HPDE6-E6E7 (cell line): ENCODE results near the gene TEK.
"Not testable (repeated sequence)": the region's sequence is repeated elsewhere in the genome, so short reads cannot be mapped to it uniquely, and the experiment has no call there.

Source experiments
- DNase-seq: peaks from one replicate; pipeline ENCODE4 v3.0.0; 2011; ENCODE audit warnings: missing footprints; ENCODE audit errors: extremely low spot score

TEK gene

DNA sequence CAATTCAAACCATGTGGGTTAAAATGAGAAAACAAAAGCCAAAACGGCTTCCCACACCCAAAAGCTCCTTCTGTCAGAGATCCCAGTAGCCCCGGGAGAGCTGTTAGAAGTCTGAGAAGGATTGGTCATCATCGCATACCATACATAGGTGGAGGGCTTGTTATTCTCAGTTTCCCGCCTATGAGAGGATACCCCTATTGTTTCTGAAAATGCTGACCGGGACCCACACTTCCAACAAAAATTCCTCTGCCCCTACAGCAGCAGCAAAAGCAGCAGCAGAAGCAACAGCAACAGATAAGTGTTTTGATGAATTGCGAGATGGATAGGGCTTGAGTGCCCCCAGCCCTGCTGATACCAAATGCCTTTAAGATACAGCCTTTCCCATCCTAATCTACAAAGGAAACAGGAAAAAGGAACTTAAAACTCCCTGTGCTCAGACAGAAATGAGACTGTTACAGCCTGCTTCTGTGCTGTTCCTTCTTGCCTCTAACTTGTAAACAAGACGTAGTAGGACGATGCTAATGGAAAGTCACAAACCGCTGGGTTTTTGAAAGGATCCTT lies at the start of gene TEK:
TSS of gene TEK (plus strand) at position 245 of the 561 bp plus-strand sequence. CDS start 366 bp downstream, outside the sequence.
- DNase-seq, result no peak

DNA sequence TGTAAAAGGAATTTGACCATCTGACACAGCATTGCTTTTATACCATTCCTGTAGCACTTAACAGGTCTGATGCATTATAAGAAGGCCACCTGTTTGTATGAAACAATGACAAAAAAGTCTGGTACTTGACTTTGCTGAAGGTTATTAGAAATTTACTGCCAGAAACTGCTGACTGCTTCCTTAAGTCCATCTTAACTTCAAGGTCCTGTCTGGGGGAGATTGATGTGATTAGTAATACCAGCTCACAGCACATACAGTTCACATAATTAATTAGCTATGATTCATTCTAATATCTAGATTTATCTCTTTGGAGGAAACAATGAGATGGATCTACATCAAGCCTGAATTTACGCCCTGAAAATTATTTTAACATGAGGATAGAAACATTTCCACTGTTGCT lies 49.6 kb upstream of the TEK start:
- no peak for DNase-seq

GRCh38 chr9:27059907-27060306 lies 49.1 kb upstream of the TEK start:
- no peak for DNase-seq

DNA sequence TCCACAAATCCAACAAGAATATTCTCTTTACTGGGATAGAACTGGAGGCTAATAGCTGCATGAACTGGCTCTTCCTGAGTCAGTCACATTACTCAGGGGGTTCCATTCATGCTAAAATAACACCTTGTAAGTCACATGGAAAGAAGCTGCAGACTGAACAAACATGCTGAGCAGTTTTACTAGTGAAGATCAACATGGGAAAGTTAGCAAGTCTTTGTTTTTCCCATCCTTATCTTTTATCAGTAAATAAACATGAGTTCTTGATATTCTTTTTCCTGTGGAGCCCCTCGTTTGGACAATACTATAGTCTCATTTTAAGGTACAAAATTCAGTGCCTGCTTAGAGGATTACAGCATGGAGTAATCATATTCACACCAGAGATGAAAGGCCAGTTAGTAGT lies 43.7 kb upstream of the TEK start:
- no peak for DNase-seq

DNA sequence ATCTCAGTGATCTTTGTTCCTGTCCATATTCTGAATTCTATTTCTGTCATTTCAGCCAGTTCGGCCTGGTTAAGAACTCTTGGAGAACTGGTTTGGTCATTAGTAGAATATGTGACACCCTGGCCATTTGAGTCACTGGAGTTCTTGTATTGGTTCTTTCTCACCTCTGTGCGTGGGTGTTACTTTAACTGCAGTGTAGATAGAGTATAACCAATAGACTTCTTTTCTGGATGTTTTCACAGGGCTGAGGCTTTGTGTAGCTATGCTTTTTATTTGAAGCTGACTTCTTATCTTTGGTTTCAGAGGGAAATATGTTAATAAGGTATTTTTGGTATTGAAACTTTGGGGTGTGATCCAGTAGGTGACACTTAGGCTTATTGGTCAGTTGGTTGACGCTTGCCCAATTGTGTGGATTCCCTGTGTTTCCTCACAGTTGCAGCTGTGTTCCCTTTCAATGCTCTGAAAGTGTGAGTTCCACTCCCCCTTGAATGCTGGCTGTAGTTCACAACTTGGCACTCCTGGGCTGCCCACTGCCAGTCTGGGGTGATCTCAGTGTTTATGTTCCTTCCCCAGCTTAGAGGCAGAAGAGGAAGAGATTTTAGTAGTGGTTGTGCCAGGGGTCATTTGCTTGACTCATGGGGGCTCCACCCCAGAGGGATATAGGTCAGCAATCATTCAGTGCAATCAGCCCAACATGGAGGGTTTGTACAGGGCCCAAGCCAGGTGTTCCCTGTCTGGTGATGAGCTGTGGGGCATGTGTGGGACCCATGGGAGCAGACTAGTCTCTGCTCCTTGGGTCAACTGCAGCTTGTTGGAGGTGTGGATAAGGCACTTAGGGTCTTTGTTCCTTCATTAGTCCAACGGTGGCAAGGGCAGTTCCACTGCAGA lies 34.9 kb upstream of the TEK start:
- DNase-seq, result no peak

DNA sequence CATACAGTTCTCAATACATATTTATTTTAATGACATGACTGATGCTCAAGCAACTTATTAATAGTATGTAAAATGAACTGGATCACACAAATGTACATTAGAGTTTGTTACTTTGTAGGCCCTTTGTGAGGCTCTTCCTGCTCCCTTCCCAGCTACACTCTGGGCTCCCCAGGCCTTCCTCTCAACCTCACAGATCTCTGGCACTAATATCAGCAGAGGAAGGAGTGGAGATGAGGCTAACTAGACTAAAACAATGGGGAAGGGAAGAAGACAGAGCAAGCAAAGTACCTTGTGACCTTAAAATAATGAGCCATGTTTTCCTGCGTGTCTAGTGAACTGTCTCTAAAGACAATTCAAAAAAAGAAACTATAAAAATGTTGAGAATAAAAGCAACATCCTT lies 30.3 kb upstream of the TEK start:
- DNase-seq, result no peak

- no peak for DNase-seq
Measured at GRCh38 chr9:27085456-27085855, 23.6 kb upstream of the TEK start.

DNA sequence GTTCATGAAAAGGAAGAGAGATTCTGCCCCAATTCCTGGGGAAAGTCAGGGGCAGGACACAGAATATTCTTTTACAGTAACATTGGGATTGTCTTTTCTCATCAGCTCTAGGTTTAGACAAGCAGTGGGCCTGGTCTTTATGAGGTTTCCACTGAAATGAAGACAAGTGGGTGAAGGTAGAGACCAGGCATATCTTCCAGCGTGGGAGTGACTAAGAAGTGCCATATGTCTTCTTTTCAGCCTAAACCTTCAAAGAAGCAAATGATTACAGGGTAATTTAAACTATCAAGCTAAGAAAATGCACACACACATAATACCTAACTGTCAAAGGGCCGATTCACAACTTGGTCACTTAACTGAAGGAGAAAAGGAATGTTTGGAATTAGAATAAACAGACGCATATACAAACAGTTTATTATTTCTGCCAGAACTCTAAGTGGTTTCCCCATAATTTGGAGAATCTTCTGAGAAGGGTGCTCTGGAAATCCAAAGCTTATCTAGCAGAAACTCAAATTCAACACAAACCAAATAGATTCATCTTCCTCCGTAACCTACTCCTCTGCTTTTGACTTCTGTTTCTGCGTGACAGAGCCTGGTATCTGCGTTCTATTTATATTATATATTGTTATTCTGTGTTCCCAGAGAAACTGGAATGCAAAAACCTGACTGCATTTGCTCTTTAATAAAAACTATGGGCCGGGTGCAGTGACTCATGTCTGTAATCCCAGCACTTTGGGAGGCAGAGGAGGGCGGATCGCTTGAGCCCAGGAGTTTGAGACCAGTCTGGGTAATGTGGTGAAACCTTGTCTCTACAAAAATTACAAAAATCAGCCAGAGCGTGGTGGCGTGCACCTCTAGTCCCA lies 22.0 kb upstream of the TEK start:
- no peak for DNase-seq

DNA sequence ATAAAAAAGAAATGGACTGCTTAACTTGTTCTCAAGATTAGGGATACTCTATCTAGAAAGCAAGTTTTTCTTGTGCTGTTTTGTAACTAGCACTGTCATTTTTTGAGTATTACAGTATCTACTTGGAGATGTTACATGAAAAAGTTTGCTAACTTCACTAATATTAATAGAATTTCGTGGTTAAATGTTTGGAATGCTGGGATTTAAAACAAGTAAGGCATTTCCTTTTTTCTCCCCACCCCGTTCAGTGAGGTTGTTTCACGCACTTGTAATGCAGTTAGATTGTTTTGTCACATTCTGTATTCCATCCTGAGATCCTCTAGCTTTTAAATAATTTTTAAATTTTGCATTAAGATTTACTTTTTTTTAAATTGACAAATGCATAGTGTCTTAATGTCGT lies 20.0 kb upstream of the TEK start:
- DNase-seq, result no peak

GRCh38 chr9:27089706-27090105 lies 19.3 kb upstream of the TEK start:
- DNase-seq, result no peak

- DNase-seq, result no peak
Measured at GRCh38 chr9:27090231-27090630, 18.8 kb upstream of the TEK start.

DNA sequence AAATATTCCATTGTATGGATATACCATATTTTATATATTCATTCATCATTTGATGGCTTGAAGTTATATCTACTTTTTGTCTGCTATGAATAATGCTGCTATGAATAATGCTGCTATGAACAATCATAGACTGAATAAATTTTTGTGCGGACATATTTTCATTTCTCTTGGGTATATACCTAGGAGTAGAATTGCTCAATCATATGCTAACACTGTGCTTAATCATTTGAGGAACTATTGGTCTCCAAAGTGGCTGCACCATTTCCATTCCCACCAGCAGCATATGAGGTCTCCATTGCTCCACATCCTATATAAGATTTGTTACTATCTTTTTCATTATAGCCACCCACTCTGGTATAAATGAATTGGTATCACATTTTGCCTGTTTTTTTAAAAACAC lies 18.3 kb upstream of the TEK start:
- DNase-seq, result no peak

- DNase-seq, result not testable (repeated sequence)
Measured at GRCh38 chr9:27092496-27092895, 16.5 kb upstream of the TEK start.

GRCh38 chr9:27093384-27094067 lies 15.5 kb upstream of the TEK start:
- DNase-seq, result not testable (repeated sequence)

DNA sequence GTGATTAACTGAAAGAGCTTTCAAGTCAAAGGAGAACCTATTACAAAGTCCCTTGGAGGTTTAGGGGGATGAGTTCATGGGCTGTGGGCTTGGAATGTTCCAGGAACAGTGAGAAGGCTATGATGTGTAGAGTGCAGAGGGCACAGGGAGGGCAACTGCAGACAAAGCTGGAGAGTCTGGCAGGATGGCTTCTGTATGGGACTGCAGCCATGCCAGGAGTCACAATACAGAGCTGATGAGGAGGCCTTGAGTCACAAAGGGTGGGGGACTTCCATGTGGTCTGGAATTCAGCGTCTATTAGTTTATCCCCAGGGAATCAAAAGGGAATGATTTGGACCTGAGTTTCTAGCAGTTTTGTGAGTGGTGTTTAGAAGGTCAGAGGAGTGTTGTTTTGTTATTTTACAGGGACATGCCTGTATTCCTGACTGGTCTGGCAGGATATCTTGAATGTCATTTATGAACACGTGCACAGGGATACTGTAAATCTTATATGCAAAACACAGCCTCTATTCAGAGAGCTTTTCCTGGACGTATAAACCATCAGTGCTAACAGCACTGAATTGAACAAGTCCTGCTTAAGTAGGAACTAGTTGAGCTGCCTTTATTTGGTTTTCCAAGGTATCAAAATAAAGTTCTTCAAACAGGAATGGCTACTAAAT lies 14.3 kb upstream of the TEK start:
- peak; percentile 11 for DNase-seq

DNA sequence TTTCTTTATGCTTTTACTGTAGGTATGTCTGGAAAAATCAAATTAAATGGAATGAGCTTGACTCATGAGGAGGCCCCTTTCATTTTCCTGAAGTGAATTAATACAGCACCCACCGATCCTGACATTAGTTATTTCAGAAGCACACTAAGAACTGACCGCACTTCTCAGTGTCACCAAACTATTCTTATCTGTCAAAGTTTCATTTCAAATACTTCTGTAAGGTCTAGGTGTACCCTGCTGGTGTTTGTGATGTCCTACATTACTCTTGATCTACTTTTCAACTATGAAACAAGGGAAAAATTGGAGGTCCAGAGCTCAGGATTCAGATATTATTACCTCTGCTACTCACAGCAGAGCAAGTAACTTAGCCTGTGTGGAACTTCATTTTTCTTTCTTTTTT lies 1.8 kb upstream of the TEK start:
- no peak for DNase-seq

GRCh38 chr9:27109621-27110020 lies 596 bp downstream of the TEK start:
- DNase-seq, result no peak

DNA sequence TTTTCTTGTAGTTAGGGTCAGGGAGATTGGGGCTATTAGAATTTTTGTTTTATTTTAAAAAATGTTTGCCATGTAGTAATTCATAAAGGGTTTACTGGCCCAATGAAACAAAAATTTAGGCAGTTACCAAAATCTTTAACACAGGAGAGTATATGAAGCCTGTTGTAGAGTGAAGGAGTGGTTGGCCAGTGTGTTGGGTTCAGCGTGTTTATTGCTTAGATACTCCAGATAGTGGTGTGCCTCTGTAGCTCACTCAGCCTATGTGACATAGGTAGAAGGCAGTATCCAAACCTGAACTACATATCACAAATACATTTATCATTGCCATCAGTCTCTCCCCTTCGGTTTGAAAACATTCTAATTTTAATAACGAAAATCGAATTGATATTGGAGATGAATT lies 1.2 kb downstream of the TEK start:
- DNase-seq, result no peak

DNA sequence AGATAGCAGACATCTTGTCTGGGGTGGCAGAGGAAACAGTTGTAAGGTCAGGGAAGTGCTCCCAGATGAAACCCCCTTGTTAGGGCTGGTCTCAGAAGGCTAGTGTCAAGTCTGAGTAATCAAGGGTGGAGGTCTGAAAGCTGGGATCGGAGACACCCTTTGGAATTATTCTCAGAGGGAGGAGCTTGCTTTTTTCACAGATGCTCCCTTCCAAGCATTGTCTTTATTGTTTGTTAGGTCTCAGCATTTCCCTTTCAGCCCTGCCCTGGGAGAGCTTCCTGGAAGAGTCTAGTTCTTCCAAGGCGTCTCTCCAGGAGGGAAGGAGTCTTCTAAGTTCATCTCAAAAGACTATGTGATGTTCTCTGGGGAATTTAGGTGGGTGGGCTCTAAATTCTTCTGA lies 3.2 kb downstream of the TEK start:
- DNase-seq, result no peak

- peak; percentile 58 for DNase-seq
Measured at GRCh38 chr9:27117489-27118135, 8.6 kb downstream of the TEK start.

DNA sequence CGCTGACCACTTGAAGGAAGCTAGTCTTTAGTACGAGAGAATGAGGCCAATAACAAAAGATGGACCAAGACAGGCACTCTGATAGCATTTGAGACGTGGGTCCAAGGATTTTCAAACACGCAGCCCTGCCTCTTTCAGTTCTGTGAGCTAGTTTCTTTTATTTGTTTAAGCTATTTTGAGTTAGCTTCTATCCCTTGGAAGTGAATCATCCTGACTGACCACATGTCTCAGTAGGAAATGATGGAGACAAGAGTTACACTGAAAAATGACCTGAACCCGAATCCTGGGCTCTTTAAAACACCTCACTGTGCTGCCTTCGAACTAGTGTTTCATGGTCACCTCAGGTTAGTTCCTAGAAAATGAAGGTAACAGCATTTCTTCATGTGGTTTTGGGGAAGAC lies 9.9 kb downstream of the TEK start:
- no peak for DNase-seq
